Hindlimb muscle (tissue), 1 donor: ENCODE data around the gene KRT24. TPM values are rescaled to one million over a fixed set of nuclear protein-coding genes. Genes with fewer than 3 reads are reported as not detected.
"Not testable (repeated sequence)": the region's sequence is repeated elsewhere in the genome, so short reads cannot be mapped to it uniquely, and the experiment has no call there.

Experiments used
- DNase-seq: peaks from one replicate; pipeline ENCODE4 v3.0.0-alpha.2; 2013
- polyA plus RNA-seq: library from polyadenylated mRNA; unstranded; fragments of 120-200 nt; gene quantifications from one replicate; pipeline ENCODE4 v1.2.1, GENCODE V29; 2013; ENCODE audit not compliant: insufficient read length

Gene KRT24
- polyA plus RNA-seq, result not detected

DNA sequence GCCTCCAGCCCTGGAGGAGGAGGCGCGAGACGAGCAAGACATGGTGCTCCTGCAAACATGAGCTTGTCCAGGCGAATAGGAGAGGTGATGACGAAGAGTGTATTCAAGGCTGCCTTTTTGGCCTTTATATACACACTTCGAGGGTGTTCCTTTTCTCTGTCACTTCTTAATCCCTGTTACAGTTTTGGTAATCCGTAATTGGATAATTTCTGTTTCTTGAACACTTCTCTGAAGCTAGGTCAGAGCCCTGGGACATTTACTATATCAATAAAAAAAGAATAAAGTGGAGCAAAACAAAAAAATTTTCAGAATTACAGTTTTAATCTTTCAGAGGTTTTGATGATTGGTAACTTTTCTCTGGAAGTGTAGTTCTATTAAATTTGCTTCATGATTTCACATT is at the start of gene KRT24:
KRT24 (minus strand) TSS at position 101 of the 400 bp plus-strand sequence; CDS start at position 42, 59 bp downstream.
- no peak for DNase-seq

DNA sequence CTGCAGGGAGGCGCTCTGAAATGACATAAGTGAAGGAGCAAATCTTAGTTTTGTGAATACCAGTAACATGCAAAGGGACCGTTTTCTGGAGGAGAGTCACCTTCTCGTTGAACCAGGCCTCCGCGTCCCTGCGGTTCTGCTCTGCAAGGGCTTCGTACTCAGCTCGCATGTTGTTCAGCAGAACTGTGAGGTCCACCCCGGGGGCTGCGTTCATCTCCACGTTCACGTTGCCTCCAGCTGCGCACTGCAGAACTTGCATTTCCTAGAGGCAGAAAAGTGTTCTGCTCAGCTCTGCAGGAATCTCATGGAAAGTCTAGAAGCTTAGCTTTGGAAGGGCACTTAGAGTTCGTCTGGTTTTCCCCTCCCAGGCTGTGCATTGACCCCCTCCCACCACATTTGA is 47.5 kb upstream of the KRT24 start:
- peak; percentile 7 for DNase-seq

DNA sequence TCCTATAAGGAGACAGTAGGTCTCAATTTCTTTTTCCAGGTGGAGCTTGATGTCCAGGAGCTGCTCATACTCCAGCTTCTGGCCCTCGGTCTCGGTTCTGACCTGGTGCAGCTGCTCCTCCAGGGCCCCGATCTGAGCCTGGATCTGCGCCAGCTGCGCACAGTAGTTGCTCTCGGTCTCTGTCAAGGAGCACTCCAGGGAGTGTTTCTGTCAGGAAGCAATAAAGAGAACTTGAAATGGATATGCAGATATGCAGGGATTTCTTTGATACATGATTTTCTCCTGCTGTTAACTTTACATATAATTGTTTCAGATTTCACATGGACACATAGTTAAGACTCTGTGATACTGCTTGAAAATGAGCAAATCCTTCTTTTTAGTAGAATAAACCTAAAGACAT is 46.8 kb upstream of the KRT24 start:
- no peak for DNase-seq

DNA sequence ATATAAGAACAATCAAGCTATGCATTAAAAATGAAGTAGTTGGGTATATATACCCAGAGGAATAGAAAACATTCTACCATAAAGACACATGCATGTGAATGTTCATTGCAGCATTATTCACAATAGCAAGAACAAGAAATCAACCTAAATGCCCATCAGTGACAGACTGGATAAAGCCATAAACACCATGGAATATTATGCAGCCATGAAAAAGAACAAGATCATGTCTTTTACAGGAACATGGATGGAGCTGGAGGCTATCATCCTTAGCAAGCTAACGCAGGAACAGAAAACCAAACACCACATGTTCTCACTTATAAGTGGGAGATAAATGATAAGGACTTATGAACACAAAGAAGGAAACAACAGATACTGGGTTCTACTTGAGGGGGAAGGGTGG is 45.1 kb upstream of the KRT24 start:
- not testable (repeated sequence) for DNase-seq

DNA sequence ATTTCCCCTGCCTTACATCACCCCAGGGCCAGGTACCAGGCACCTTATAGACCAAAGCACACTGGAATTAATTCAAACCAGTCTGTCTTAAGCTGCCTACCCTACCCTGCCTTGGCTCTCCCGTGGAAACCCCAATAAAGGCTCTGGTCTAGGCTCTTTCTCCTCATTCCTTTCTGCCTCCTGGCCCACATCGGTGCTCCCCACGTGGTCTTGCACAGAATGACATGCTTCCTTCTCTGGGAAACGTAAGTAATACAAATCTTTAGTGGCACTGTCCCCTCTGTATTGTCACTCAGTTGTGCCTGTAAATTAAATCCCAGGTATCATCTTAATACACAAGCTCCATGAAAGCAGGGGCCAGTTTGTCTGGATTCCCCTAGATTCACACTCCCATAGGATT is 35.0 kb upstream of the KRT24 start:
- no peak for DNase-seq

DNA sequence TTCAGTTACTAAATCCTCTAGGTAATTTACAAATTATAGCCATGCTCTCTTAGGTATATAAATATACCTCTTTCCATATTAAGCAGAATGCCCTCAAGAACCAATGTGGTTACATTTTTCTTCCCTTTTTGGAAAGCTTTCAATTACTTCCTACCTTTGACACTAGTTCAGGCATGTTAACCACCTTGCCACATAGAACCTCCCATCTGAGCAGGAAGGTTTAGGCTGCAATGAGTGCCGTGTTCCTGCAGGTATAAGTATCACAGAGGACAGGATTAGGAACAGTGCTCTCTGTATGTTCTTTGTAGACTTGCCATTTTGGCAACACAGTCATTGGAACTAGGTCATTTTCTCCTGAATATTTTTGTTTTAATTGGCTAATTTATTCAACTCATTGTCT is 31.5 kb upstream of the KRT24 start:
- no peak for DNase-seq

DNA sequence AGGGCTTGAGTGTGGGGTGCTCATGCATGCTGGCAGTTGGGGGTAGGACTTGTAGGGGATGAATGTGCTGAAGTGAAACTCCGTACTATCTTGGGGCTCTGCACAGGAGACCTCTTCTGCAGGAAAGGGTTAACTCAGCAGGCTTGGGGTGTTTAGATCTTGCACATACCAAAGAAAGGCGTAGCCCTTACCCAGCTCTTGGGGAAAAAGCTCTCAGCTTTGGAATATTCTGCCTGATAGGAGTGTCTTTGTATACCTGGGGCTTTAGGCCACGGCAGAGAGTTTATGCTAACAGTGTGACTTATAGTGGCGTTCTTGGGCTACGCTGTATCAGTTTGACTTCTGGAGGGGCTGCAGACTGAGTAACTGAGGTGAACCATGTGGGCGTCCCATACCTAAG is 30.5 kb upstream of the KRT24 start:
- DNase-seq, result no peak

DNA sequence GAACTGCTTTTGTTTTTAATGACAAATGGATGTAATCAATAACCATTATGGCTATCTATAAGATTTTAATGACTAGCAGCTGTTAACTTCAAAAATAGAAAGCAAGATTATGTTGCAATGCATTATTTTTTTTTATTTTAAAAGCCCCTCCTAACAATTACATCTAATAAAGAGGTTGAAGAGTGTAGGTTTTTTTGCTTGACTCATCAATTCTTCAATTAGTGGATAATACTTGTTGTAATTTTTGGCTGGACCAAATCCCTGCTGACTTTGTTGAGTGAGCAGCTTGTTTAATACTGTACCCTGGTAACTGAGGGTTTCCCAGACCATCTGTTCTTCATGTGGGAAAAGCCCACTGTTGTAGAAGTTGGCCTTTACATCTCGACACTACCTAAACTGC is 27.4 kb upstream of the KRT24 start:
- no peak for DNase-seq

DNA sequence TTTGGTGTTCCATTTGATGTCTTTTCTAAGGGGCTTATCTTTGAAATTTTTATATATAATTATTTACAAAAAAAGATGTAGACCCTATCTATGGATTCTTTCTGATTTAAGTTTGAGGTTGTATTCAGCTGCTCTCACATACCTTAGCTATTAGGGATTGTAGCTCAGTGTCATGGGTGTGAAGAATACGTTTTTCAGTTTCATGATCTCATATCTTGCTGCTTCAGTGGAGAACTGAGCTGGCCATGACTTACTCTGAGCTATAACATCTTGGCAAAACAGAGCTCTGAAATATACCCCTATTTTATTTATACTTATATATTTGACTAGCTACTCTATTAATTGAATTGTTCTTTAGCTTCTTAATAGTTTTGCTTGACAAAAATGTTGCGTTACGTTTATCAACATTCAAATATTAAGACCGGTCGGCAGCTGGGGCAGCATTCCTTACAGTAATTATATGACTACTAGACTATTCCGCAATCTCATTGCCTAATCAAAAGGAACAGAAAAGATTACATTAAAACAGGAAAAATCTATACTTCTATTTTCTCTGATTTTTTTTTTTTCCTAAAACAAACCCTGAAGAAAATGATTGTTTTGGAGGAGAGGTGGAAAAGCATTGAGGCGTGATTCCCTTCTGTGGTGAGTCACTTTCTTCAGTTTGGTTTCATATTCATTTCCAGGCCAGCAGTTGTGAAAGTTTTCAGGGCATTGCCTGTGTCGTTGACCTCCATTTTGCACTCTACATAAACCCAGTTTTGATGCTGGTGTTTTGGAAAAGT is 24.1 kb upstream of the KRT24 start:
- DNase-seq, result no peak

DNA sequence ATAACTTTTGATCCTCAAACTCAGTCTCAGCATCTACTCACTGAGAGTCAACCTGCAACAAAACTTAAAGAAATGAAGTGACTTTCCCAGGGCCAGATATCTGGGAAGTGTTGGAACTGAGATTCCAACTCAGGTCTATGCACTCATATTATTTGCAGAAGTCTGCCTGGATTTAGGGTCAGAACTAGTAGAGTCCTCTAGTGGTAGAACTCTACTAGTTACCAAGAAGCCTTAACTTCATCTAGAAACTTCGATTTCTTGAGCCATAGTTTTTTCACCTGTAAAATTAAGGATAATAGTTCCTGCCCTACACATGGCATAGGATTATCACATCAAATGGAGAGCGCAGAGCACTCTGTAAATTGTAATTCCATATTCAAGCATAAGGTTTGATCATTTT is 23.4 kb upstream of the KRT24 start:
- DNase-seq, result no peak

DNA sequence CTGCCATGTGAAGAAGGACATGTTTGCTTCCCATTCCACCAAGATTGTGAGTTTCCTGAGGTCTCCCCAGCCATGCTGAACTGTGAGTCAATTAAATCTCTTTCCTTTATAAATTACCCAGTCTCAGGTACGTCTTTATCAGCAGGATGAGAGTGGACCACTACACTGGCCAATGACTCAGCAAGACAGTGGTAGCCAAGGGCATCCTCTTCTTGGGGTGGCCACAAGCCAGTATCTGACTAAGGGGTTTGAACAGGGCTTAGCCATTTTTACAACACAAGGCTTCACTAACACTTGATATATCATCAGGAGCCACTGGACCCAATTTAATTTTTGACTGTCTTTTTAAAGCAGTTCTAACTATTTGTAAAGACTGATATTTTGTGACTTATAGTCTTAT is 21.1 kb upstream of the KRT24 start:
- DNase-seq, result no peak

DNA sequence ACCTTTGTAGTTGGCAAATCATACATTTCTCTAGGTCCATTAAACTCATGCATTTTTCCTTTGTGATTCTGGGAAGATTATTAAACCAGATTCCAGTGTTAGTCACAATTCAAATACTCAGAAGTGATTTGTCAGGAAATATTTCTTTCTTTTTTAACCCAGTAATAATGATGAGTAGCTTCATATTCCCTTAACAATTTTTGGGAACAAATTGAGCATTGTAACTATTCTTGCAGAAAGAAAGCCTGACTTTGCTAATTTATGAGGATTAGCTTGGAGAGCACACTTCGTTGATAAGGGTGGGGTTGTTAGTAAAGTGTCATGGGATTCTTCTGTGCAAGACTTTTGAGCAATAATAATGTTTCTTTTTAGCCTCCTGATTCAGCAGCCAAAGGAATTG is 18.7 kb upstream of the KRT24 start:
- DNase-seq, result no peak

DNA sequence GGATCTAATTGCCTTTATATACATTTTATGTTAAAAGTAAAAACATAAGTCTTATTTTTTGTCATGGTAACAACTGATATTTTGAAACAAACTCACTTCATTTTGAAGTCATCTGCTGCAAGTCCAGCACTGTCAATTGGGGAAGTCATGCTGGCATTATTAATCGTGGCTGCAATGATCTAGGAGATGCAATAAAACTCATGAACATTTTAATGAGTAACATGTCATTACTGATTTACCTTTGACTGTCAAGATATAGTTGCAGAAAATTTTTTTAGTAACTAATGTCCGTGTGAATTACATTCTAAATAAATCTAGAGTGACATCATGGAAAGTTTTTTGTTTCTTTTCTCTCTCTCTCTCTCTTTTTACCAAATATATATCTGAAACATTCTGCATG is 17.3 kb upstream of the KRT24 start:
- DNase-seq, result no peak

DNA sequence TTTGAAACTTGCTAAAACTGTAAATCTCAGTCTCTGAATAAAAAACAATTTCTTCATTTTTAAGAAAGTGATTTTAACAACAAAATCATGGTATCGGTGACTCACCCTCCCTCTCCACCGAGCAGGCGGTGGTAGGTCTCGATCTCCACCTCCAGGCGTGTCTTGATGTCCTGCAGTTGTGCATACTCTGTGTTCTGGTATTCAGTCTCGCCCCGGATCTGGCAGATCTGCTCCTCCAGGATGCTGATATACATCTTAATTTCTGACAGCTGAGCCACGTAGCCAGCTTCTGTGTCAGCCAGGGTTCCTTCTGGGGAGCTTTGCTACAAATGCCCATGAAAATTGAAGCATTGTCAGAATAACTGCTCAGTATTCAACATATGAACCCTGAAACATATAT is 15.4 kb upstream of the KRT24 start:
- no peak for DNase-seq

DNA sequence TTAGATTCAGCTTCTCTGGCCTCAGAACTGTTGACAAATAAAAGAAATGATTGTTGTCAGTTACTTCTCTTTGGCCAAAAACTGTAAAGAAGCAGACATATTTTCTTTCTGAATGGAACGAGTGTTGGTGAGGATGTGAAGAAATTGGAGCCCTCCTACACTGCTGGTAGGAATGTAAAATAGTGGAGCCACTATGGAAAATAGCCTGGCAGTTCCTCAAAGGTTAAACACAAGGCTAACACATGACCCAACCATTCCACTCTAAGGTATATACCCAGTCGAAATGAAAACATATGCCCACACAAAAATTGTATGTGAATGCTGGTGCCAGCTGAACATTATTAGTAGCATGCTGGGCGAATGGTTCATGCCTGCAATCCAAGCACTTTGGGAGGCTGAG is 14.2 kb upstream of the KRT24 start:
- no peak for DNase-seq

DNA sequence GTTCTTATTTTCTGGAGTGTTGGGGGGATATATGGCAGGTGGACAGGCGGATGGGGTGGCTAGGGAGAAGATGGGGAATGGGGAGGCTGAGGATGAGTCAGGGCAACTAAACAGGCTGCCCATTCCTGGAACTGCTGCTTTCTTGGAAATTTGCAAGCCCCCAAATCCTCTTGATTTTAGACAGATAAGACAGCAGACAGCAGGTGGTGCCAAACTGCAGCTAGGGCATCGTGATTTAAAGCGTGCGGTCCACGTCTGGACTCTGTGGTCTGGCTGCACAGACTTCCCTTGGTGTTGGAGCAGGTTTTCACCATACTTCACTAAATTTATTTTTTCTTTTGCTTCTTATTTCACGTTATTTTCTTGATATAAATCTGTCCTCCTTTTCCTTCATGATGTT is 10.9 kb upstream of the KRT24 start:
- DNase-seq, result no peak

DNA sequence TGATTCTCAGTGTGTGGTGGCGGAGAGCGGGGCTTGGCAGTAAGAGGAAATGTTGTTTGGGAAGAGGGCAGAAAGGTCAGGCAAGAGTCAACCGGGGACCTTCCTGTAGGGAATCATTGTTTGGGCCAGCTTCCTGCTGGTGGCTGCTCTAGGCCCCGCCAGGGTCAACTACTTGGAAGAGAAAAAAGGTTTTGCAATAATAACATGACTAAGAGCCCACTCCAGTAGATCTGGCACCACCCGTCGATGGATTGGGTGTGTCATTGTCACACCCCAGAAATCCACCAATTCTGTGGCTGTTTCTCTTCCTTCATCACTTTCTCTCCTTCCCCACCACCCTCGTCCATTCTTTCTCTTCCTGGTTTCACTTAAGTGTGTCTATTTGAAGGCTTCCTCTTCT is 4.2 kb upstream of the KRT24 start:
- no peak for DNase-seq

DNA sequence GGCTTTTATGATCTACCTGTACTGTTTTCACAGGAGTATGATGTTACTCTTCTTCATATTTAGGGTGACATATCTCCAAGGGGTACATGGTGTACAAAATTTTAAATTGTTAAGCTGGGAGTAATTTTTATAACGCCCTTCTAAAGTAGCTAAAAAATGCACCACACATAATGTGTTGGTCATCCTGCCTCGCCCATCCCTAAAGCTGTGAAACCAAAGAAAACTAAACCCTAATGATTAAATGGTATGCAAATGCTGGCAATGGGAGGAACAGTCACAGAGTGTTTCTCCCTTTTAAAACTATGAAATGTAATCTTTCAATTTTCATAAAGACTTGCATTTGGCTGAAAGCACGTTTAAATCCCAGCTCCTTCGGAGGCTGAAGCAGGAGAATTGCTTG is 2.0 kb upstream of the KRT24 start:
- no peak for DNase-seq

DNA sequence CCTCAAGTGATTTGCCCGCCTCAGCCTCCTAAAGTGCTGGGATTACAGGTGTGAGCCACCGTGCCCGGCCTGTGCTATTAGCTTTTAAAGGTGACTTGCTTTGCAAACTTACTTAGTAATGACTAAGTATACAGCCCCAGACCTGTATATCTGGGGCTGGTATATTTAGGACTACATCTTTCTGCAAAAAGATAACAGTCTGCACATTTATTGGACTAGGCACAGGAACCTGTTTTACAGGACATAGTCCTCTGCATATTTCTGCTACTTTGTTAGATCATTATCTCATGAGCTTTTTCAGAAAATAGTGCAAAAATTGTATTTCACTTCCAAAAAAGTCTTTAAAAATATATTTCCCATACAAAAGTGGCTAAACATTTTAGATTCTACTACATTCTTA is 1.3 kb downstream of the KRT24 start:
- no peak for DNase-seq

DNA sequence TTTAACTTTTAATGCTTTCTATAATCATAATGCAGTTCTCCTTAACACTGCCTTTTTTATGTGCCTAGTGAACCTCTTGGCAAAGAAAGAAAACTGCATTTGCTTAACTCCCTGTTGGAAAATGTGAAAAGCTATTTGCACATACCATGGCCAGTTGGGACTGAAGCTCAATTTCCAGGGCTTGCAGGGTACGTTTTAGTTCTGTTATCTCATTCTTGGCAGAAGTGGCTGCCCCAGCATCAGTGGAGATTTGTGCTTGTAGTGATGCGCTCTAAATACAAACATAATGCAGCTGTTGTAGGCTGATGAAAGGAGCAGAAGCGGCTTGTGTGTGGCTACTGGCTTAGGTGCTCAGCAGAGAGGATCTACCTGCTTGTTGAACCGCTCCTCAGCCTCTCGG is 3.7 kb downstream of the KRT24 start:
- DNase-seq, result peak; percentile 37

DNA sequence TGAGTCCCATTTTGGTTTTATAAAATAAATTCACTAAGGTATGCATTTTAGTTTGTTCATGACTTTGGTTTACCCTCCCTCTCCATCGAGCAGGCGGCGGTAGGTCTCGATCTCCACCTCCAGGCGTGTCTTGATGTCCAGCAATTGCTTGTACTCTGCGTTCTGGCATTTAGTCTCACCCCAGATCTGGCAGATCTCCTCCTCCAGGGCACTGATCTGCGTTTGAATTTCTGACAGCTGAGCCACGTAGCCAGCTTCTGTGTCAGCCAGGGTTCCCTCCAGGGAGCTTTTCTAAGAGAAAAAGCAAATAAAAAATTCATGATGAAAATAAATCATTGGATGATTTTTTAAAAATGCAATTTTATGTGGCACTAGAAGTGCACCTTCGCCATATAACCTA is 4.2 kb downstream of the KRT24 start:
- DNase-seq, result peak; percentile 21

DNA sequence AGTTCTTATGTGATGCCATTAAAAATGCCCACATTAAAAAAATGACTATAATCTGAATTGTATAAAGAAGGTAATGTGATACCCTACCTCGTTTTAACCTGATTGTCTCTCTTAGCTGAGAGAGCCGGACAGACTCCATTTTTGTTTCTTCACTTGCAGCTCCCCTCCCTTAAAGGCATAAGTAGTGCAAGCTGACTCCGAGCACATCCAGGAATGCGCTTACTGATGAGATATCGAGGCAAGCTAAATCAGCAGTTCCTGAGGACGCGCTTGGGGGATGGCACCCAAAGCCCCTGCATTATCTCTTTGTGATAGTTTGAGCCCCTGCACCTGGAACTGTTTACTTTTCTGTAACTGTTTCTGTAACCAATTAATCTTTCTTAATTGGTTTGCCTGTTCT is 6.3 kb downstream of the KRT24 start:
- DNase-seq, result no peak

DNA sequence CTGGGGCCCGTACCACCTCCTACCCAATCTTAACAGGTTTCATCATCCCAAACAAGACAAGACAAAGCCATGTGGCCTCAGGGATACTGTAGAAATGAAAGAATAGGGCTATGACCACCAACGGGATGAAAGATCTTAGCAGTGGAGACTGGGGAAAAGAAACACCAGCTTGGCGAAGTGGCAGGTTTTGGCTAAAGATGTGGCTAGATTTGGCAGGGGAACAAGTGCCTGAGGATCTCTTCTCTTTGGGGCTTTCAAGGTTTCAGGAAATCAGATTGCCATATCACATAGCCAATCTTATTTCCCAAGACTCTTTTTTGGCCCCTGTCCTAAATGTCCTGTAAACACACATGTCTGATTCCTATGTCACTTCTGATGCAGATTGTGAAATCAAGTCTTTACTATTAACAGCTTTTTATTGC is 6.9 kb downstream of the KRT24 start:
- DNase-seq, result no peak

DNA sequence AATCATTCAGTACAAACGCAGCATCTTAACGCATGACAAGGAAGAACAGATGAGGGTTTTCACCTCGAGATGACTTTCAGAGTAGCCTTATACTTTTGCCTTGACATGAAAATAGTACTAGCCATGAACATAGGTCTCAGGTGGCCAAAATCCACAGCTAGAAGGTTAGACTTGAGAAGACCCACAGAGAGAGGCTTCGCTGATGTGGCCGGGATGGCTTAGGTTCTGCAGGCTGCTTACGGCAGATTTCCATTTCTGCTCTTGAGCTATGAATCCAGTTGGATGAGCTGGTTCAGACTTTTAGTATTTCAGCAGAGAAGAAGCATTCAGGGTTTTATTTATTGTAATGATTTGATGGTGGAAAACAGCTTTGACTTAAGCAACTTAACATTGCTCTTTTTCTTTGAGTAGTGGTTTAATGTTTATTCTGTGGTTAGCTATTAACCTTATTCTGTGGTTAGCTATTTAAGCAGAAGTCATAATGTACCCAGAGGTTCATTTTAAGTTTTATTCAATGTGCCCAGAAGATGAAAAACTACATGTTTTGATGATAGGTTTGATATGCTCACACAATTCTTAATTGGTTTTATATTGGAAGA is 7.6 kb downstream of the KRT24 start:
- DNase-seq, result no peak

DNA sequence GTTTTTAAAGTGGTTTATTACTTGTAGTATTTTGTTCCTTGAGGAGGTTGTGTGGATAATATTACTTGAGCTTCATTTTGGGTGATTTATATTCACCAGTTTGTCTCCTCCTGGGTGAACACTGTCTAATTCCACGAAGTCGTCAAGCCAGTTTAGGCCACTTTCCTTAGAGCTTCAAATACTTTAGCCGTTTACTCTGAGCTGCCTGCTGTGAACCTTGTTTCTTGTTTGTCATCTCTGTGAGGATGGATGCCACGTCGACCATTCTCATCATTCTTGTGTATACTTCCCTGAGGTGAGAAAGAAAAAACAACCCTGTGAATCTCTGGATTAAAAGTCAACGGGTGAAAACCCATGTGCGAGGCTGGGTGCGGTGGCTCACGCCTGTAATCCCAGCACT is 9.0 kb downstream of the KRT24 start:
- no peak for DNase-seq
